ENCODE data around the gene FBXL3. TPM values are rescaled to one million over a fixed set of nuclear protein-coding genes. Genes with fewer than 3 reads are reported as not detected.

The FBXL3 gene
- total and polyA plus RNA-seq, 2 experiments from 2014 or later: 5.0 to 14.6 TPM

GRCh38 chr13:77016251-77016812, 10.6 kb downstream of the FBXL3 start (continued):
- TF ChIP-seq EZH2 (IDR thresholded peaks at IDR 0.05; ENCODE audit: low read depth, unreplicated experiment) (no peak), REST (IDR thresholded peaks at IDR 0.05; ENCODE audit: unreplicated experiment) (no peak)

GRCh38 chr13:77014906-77015685, 11.9 kb downstream of the FBXL3 start:
- no peaks in the 10 kb centered on the region for H3K4me1 Mint-ChIP-seq
- TF ChIP-seq JUNB (IDR thresholded peaks at IDR 0.05; ENCODE audit: unreplicated experiment) (no peak), STAT1 (IDR thresholded peaks at IDR 0.05; ENCODE audit: unreplicated experiment) (no peak), ZNF331 (CRISPR knock-in tag; IDR thresholded peaks at IDR 0.05; ENCODE audit: low read depth) (no peak), REST (IDR thresholded peaks at IDR 0.05; ENCODE audit: unreplicated experiment) (no peak), CTCF (conservative IDR thresholded peaks at IDR 0.05; ENCODE audit: low read depth in 2 of 2) (no peak), EZH2phosphoT487 (IDR thresholded peaks at IDR 0.05; ENCODE audit: unreplicated experiment) (no peak), ZNF114 (CRISPR knock-in tag; IDR thresholded peaks at IDR 0.05) (no peak), NANOG (IDR thresholded peaks at IDR 0.05; ENCODE audit: borderline replicate concordance) (no peak), CREB1 (CRISPR knock-in tag; IDR thresholded peaks at IDR 0.05; ENCODE audit: low read depth) (no peak), POLR2AphosphoS5 (IDR thresholded peaks at IDR 0.05; ENCODE audit: low read depth) (no peak), ETS1 (IDR thresholded peaks at IDR 0.05) (no peak), EZH2 (IDR thresholded peaks at IDR 0.05; ENCODE audit: low read depth, unreplicated experiment) (no peak)

More at GRCh38 chr13:77014906-77015685, 11.9 kb downstream of the FBXL3 start:
- Mint-ChIP-seq H3K27me3 (ENCODE audit: insufficient read depth, low read depth, poor library complexity) (no peaks in the 10 kb centered on the region), H3K36me3 (ENCODE audit: low read depth) (peaks cover 56% of the 10 kb centered on the region), H3K9me3 (no peaks in the 10 kb centered on the region), H3K27ac (no peak overlapping the region), H3K4me3 (no peak overlapping the region)
- no peaks in the 10 kb centered on the region for H3F3A ChIP-seq (replicated peaks; ENCODE audit: low read depth)
- peaks cover 50% of the 10 kb centered on the region for H3K79me2 ChIP-seq (replicated peaks; ENCODE audit: insufficient read depth)
- H3K4me1 ChIP-seq (ENCODE audit: insufficient read depth): no peaks in the 10 kb centered on the region
- H4K20me1 ChIP-seq (replicated peaks; ENCODE audit: insufficient read depth): peaks cover 7% of the 10 kb centered on the region
- ATAC-seq (no peak), DNase-seq (ENCODE audit: low spot score) (no peak)
- no peak overlapping the region for H3K4me3 ChIP-seq
- H2AFZ ChIP-seq: no peak overlapping the region
- H3K27me3 ChIP-seq (ENCODE audit: insufficient read depth): no peaks in the 10 kb centered on the region
- H3K36me3 ChIP-seq (ENCODE audit: insufficient read depth): peaks cover 30% of the 10 kb centered on the region
- no peak overlapping the region for H3K27ac ChIP-seq (ENCODE audit: low read depth)
- no peak overlapping the region for H3K4me2 ChIP-seq
- H3K9me2 ChIP-seq (ENCODE audit: insufficient read depth): no peaks in the 10 kb centered on the region
